Vagina (tissue), 2 donors: ENCODE data around the gene ZBTB7A.

Experiments used
- CTCF ChIP-seq, 3 experiments: fragments of 450-650 bp in 2 of 3; fragments of 200-600 bp in 1 of 3; sonication (generic) in 1 of 3; IDR thresholded peaks; one replicate each; pipeline ENCODE4 v1.5.1; 2017 to 2019; ENCODE audit warnings: antibody characterized with exemption in 3 of 3, mild to moderate bottlenecking in 2 of 3, moderate library complexity in 2 of 3
- POLR2A ChIP-seq, 2 donors: fragments of 450-650 bp; IDR thresholded peaks; one replicate each; pipeline ENCODE4 v1.6.1; 2017; ENCODE audit warnings: antibody characterized with exemption in 2 of 2, mild to moderate bottlenecking in 2 of 2, moderate library complexity in 2 of 2

- TF ChIP-seq POLR2A (IDR thresholded peaks at IDR 0.05) (no peak), CTCF (IDR thresholded peaks at IDR 0.05) (no peak)
These were observed 2.7 kb upstream of the ZBTB7A start for GRCh38 chr19:4069331-4069959.
